GM10266 (cell line): ENCODE data around the gene ZBTB7C.
A peak's percentile ranks its signal among the peaks of the same experiment; 100 is the strongest.

ENCODE experiments used
- DNase-seq: peaks from one replicate; pipeline ENCODE4 v3.0.0; 2012; ENCODE audit errors: extremely low spot score
- CTCF ChIP-seq: IDR thresholded peaks from 2 replicates; pipeline ENCODE4 v1.5.1; 2012; ENCODE audit warnings: mild to moderate bottlenecking, low read depth; ENCODE audit not compliant: control insufficient read depth, insufficient read depth; ENCODE audit errors: missing control alignments

Gene ZBTB7C

GRCh38 chr18:48034651-48035555, 374.3 kb downstream of the ZBTB7C start:
- no peak for DNase-seq
- no peak for TF ChIP-seq CTCF

GRCh38 chr18:48033790-48034650, 375.2 kb downstream of the ZBTB7C start:
- TF ChIP-seq CTCF = no peak
- no peak for DNase-seq

- DNase-seq = no peak
- TF ChIP-seq CTCF = no peak
Measured at GRCh38 chr18:48032876-48033789, 376.1 kb downstream of the ZBTB7C start.

- no peak for TF ChIP-seq CTCF
- DNase-seq = no peak
Measured at GRCh38 chr18:48031641-48032040, 377.5 kb downstream of the ZBTB7C start.

GRCh38 chr18:48030616-48031480, 378.3 kb downstream of the ZBTB7C start:
- peak; percentile 71 for TF ChIP-seq CTCF
- DNase-seq = peak; percentile 64
